HUES48 (cell line): ENCODE measurements around the gene THEMIS.
"Not testable (repeated sequence)": the region's sequence is repeated elsewhere in the genome, so short reads cannot be mapped to it uniquely, and the experiment has no call there.

Experiments used
- H3K27ac ChIP-seq: one replicate; pipeline ENCODE4 v1.7.0; 2013; ENCODE audit warnings: low read depth, low read length, inconsistent platforms
- H3K27me3 ChIP-seq: 2 replicates; pipeline ENCODE4 v1.6.1; 2013; ENCODE audit warnings: mild to moderate bottlenecking, low read length; ENCODE audit not compliant: control insufficient read depth, insufficient read depth
- H3K36me3 ChIP-seq: 2 replicates; pipeline ENCODE4 v1.6.1; 2013; ENCODE audit warnings: low read length; ENCODE audit not compliant: control insufficient read depth, insufficient read depth
- H3K4me1 ChIP-seq: 2 replicates; pipeline ENCODE4 v1.6.1; 2013; ENCODE audit warnings: mild to moderate bottlenecking, low read length; ENCODE audit not compliant: control insufficient read depth, insufficient read depth
- H3K4me3 ChIP-seq: 2 replicates; pipeline ENCODE4 v1.5.1; 2013; ENCODE audit warnings: mild to moderate bottlenecking, low read depth, low read length
- H3K9ac ChIP-seq: 2 replicates; pipeline ENCODE4 v1.6.1; 2013; ENCODE audit warnings: mild to moderate bottlenecking, low read depth, low read length, moderate library complexity
- H3K9me3 ChIP-seq: 2 replicates; pipeline ENCODE4 v1.6.1; 2013; ENCODE audit warnings: low read length; ENCODE audit not compliant: control insufficient read depth, insufficient read depth

THEMIS gene

GRCh38 chr6:127796713-127797112 lies 104.1 kb downstream of the THEMIS start:
- no peaks in the 10 kb centered on the region for H3K27me3 ChIP-seq
- H3K4me3 ChIP-seq: no peak overlapping the region
- no peak overlapping the region for H3K27ac ChIP-seq
- H3K36me3 ChIP-seq: no peaks in the 10 kb centered on the region
- no peak overlapping the region for H3K9ac ChIP-seq
- H3K4me1 ChIP-seq: no peaks in the 10 kb centered on the region
- H3K9me3 ChIP-seq: no peaks in the 10 kb centered on the region

DNA sequence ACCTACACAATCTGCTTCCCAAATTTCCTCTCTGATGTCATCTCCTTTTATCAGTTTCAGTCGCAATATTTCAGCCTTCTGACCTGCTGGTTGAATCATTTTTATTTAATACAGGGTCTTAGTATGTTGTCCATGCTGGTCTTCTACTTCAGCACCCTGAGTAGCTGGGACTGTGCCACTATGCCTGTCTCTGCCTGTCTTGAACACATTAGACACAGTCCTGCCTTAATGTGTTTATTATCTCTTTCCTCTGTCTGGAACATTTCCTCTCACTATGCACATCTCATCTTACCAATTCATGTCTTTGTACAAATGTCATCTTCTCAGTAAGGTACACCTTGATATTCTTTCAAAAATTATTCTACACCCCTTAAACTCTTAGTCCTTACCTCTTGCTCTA lies 106.5 kb downstream of the THEMIS start:
- Histone ChIP-seq H3K9me3 (no peaks in the 10 kb centered on the region), H3K9ac (no peak overlapping the region), H3K27me3 (no peaks in the 10 kb centered on the region), H3K4me1 (no peaks in the 10 kb centered on the region), H3K4me3 (no peak overlapping the region), H3K27ac (no peak overlapping the region), H3K36me3 (no peaks in the 10 kb centered on the region)

DNA sequence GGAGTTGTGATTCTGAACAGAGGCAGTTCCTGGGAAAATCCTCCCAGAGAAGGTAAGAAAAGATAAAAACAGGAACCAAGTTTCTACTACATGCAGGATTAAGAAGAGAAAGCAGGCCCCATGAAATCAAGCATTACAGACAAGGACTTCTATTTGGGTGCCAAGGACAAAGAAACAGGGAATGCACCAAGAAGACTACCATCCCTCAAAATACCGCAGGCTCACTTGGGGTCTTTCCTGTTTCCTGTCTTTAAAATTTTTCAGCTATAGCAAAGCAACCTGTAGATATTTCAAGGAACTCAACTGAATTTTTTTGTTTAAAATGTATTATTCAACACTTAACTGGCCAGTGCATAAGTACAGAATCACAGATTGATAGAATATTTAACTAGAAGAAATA lies 107.5 kb downstream of the THEMIS start:
- H3K4me3 ChIP-seq: no peak overlapping the region
- no peaks in the 10 kb centered on the region for H3K9me3 ChIP-seq
- H3K4me1 ChIP-seq: no peaks in the 10 kb centered on the region
- no peak overlapping the region for H3K9ac ChIP-seq
- no peak overlapping the region for H3K27ac ChIP-seq
- H3K27me3 ChIP-seq: no peaks in the 10 kb centered on the region
- H3K36me3 ChIP-seq: no peaks in the 10 kb centered on the region

DNA sequence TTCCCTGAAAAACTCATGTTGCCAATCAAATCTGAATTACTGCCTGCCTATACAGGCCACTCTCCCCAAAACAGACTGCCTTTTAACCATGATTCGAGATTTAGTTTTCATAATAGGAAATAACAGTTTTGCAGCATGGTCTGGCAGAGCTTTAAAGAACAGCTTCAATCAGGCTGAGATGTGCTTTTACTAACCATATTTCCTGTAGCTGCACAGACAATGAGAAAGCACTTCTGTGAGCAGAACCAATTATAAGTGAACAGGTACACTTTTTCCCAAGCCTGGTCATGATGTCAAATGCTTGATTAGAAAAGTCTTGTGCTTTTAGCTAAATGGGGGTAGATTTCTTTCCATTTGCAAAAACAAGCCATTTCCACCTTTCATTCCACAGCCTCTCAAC lies 108.2 kb downstream of the THEMIS start:
- Histone ChIP-seq H3K4me3 (no peak overlapping the region), H3K27ac (no peak overlapping the region), H3K9ac (no peak overlapping the region), H3K9me3 (no peaks in the 10 kb centered on the region), H3K4me1 (no peaks in the 10 kb centered on the region), H3K36me3 (no peaks in the 10 kb centered on the region), H3K27me3 (no peaks in the 10 kb centered on the region)

DNA sequence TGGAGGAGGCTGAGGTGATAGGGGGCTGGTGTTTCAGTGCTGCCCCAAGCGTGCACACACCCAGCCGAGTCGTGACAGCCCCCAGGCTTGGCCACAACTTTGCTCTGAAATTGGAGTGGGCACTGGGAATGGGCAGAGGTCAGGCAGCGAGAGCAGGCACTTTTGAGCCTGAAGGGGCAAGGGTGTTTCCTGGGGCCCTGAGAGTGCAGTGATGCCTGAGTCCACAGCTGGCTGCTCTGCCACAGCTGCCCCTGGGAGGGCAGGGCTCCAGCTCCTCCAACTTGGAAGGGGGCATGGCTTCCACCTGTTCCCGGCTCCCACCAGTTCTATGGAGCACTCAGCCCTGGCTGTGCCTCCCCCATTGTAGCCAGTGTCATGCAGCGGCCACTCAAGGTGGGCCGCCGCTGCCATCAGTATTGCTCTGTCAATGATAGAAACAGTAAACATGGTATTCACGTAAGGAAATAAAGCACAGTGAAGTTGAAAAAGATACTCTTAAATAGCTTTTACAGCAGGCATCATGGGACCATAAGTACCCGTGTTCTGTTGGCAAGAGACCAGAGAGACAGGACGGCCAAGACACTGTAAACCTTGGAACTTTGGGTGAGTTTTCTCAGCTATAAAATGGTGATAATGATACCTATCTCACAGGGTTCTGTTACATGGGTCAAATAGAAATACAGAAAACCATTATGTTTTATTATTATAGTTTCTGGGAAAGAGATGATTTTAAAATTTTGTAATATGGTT lies 108.9 kb downstream of the THEMIS start:
- H3K9ac ChIP-seq: no peak overlapping the region
- H3K4me1 ChIP-seq: no peaks in the 10 kb centered on the region
- H3K27ac ChIP-seq: no peak overlapping the region
- H3K36me3 ChIP-seq: no peaks in the 10 kb centered on the region
- no peak overlapping the region for H3K4me3 ChIP-seq
- no peaks in the 10 kb centered on the region for H3K9me3 ChIP-seq
- H3K27me3 ChIP-seq: no peaks in the 10 kb centered on the region

DNA sequence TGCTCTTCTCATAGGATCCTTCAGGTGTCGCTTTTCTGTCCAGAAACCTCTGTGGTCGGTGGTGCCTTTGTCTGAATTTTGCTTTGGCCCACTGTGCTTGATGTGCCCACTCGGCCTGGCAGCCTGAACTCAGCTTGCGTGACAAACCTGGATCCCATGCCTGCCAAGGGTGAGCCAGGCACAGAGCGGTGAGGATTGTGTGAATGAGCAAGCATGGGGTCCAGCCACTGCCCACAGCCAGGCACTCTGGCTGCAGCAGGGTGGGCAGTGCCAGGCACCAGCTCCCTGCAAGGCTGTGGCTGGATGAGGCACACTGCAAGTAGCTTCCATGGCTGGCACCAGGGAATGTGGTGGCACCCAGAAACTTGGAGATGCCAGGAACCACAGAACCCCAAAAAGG lies 110.3 kb downstream of the THEMIS start:
- H3K9me3 ChIP-seq: no peaks in the 10 kb centered on the region
- no peaks in the 10 kb centered on the region for H3K4me1 ChIP-seq
- H3K36me3 ChIP-seq: no peaks in the 10 kb centered on the region
- no peak overlapping the region for H3K4me3 ChIP-seq
- no peak overlapping the region for H3K27ac ChIP-seq
- no peaks in the 10 kb centered on the region for H3K27me3 ChIP-seq
- H3K9ac ChIP-seq: no peak overlapping the region

GRCh38 chr6:127786109-127786508 lies 114.7 kb downstream of the THEMIS start:
- Histone ChIP-seq H3K9me3 (no peaks in the 10 kb centered on the region), H3K4me1 (no peaks in the 10 kb centered on the region), H3K9ac (no peak overlapping the region), H3K36me3 (no peaks in the 10 kb centered on the region), H3K27ac (no peak overlapping the region), H3K4me3 (no peak overlapping the region), H3K27me3 (no peaks in the 10 kb centered on the region)

DNA sequence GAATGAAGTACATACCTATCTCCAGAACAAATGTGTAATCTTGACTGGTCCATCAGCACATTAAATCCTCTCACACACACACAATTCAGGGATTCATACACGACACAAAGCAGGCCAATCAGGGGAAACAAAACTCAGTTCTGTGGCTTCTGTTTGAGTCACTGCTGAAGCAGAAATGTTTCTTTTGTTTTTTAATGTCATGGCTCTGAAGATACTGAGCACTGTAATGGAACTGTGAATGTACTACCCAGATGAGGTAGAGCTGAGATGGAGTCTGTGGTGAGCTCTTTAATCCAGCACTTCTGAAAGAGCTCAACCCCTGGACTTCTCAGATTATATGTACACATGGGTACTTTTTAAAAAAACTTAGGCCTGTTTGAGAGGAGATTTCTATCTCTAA lies 116.4 kb downstream of the THEMIS start:
- Histone ChIP-seq H3K9me3 (no peaks in the 10 kb centered on the region), H3K27me3 (no peaks in the 10 kb centered on the region), H3K4me1 (no peaks in the 10 kb centered on the region), H3K4me3 (no peak overlapping the region), H3K36me3 (no peaks in the 10 kb centered on the region), H3K27ac (no peak overlapping the region), H3K9ac (no peak overlapping the region)

DNA sequence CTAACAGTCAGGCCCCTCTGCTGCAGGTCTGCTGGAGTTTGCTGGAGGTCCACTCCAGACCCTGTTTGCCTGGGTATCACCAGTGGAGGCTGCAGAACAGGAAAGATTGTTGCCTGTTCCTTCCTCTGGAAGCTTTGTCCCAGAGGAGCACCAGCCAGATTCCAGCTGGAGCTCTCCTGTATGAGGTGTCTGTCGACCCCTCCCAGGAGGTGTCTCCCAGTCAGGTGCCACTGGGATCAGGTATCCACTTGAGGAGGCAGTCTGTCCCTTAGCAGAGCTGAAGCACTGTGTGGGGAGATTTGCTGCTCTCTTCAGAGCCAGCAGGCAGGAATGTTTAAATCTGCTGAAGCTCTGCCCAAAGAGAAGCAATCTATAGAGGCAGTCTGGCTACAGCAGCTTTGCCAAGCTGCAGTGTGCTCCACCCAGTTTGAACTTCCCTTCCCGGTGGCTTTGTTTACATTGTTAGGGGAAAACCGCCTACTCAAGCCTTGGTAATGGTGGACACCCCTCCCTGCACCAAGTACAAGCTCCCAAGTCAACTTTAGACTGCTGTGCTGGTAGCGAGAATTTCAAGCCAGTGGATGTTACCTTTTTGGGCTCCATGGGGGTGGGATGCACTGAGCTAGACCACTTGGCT lies 119.1 kb downstream of the THEMIS start:
- not testable (repeated sequence) for H3K27ac ChIP-seq, H3K27me3 ChIP-seq, H3K9ac ChIP-seq, H3K9me3 ChIP-seq, H3K4me3 ChIP-seq, H3K36me3 ChIP-seq, H3K4me1 ChIP-seq

- Histone ChIP-seq H3K9me3 (no peaks in the 10 kb centered on the region), H3K9ac (no peak overlapping the region), H3K27me3 (no peaks in the 10 kb centered on the region), H3K4me1 (no peaks in the 10 kb centered on the region), H3K27ac (no peak overlapping the region), H3K4me3 (no peak overlapping the region), H3K36me3 (no peaks in the 10 kb centered on the region)
Measured at GRCh38 chr6:127776320-127776719, 124.5 kb downstream of the THEMIS start.

DNA sequence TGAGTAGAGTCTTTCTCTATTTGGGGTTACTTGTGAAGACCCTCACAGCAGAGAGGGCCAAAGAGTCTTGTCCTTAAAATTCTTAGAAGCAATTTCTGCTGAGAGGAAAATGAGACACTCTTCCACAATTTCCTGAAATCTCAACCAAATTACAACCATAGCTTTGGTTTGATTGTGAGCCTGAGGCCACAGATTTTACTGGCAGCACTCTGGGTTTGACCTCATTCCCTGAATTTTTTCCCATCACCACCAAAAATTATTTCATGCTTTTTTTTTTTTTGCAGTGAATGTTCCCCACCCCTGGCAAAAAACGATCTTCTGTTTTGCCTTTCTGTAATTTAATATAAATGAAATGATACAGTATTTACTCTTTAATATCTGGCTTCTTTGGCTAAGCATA lies 125.5 kb downstream of the THEMIS start:
- no peaks in the 10 kb centered on the region for H3K27me3 ChIP-seq
- no peak overlapping the region for H3K9ac ChIP-seq
- no peaks in the 10 kb centered on the region for H3K4me1 ChIP-seq
- H3K4me3 ChIP-seq: no peak overlapping the region
- no peaks in the 10 kb centered on the region for H3K36me3 ChIP-seq
- no peak overlapping the region for H3K27ac ChIP-seq
- no peaks in the 10 kb centered on the region for H3K9me3 ChIP-seq
